T-helper 2 cell treated with Interferon-gamma antibody and Interleukin-4, amounts not matched to agents 5 μg/mL and 100 μg/mL, for 36 hours (primary cell): ENCODE results near the gene C2orf72.
"Not testable (repeated sequence)": the region's sequence is repeated elsewhere in the genome, so short reads cannot be mapped to it uniquely, and the experiment has no call there.

Source experiments
- DNase-seq: peaks from one replicate; pipeline ENCODE4 v3.0.0; 2021; ENCODE audit warnings: low spot score
- H3K27ac Mint-ChIP-seq: one replicate; pipeline ENCODE4 v1.8.0; 2021; ENCODE audit warnings: mild to moderate bottlenecking, mixed read lengths
- H3K27me3 Mint-ChIP-seq: one replicate; pipeline ENCODE4 v1.8.0; 2021; ENCODE audit warnings: low read depth, mixed read lengths
- H3K36me3 Mint-ChIP-seq: one replicate; pipeline ENCODE4 v1.8.0; 2021; ENCODE audit warnings: low read depth, mixed read lengths
- H3K4me1 Mint-ChIP-seq: one replicate; pipeline ENCODE4 v1.8.0; 2021; ENCODE audit warnings: low read depth, mixed read lengths
- H3K4me3 Mint-ChIP-seq: one replicate; pipeline ENCODE4 v1.8.0; 2022; ENCODE audit warnings: mild to moderate bottlenecking, moderate library complexity, mixed read lengths
- H3K9me3 Mint-ChIP-seq: one replicate; pipeline ENCODE4 v1.8.0; 2021; ENCODE audit warnings: mixed read lengths

The C2orf72 gene

DNA sequence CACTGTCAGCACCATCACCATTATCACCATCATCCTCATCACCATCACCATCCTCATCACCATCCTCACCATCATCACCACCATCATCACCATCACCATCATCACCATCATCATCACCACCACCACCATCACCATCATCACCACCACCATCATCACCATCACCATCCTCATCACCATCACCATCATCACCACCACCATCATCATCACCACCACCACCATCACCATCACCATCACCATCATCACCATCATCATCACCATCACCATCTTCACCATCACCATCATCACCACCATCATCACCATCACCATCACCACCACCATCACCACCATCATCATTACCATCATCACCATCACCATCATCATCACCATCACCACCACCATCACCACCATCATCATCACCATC is 32.4 kb upstream of the C2orf72 start:
- H3K36me3 Mint-ChIP-seq, DNase-seq, H3K4me1 Mint-ChIP-seq, H3K27ac Mint-ChIP-seq, H3K4me3 Mint-ChIP-seq: not testable (repeated sequence)
- H3K9me3 Mint-ChIP-seq: peaks cover 10% of the 10 kb centered on the region
- H3K27me3 Mint-ChIP-seq: peaks cover 22% of the 10 kb centered on the region

DNA sequence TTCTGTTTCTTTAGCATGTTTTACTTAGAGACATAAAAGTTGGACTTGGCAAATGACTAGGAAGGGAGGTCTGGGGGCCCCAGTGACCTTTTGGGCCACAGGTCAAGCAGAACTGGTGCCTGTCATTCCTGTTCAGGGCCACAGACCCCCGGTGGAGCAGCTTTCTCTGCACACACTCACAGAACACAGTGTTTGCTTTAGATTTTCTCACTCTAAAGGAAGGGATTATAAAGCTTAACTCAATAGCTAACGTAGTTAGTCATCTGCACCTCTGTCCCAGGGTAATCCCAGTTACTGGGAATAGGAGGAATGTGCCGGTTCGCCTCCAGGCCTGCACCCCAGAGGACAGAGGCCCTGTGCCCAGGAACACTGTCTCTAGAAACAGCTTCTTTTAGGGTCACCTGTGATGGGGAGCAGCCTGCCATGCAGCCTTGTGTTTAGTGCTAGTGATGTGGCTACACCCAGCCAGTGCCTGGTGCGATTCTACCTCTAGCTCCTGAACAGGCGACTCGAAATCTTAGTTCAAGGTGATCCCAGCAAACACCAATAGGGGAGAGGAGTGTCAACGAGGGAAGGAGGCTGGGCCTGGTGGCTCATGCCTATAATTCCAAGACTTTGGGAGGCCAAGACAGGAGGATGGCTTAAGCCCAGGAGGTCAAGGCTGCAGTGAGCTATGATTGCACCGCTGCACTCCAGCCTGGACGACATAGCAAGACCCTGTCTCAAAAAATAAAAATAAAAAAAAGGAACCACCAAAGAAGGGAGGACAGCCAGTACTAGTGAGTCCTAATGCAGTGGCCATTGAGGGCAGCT is 29.8 kb upstream of the C2orf72 start:
- no peak overlapping the region for H3K4me3 Mint-ChIP-seq
- peaks cover 2% of the 10 kb centered on the region for H3K36me3 Mint-ChIP-seq
- H3K27me3 Mint-ChIP-seq: peaks cover 9% of the 10 kb centered on the region
- no peak for DNase-seq
- H3K27ac Mint-ChIP-seq: no peak overlapping the region
- H3K4me1 Mint-ChIP-seq: no peaks in the 10 kb centered on the region
- peaks cover 10% of the 10 kb centered on the region for H3K9me3 Mint-ChIP-seq

DNA sequence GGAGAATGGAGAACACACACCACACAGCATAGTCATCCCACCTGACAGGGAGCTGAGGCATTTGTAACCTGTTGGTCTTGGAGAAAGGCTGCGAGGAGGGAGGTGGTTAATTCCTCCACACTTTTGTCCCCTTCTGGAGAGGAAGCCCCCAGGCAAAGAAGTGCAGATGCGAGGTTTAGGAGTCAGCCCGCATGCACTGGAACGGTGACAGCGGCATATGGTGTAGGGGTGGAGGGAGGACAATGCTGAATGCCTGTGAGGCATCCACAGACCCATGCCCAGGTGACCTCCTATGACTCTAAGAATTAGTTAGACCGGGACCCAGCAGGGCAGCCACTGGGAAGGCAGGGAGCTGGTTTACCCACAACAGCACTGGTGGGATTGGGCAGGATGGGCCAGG is 29.2 kb upstream of the C2orf72 start:
- peaks cover 5% of the 10 kb centered on the region for H3K27me3 Mint-ChIP-seq
- peaks cover 10% of the 10 kb centered on the region for H3K9me3 Mint-ChIP-seq
- H3K4me1 Mint-ChIP-seq: no peaks in the 10 kb centered on the region
- H3K27ac Mint-ChIP-seq: no peak overlapping the region
- DNase-seq: no peak
- H3K4me3 Mint-ChIP-seq: no peak overlapping the region
- peaks cover 2% of the 10 kb centered on the region for H3K36me3 Mint-ChIP-seq

DNA sequence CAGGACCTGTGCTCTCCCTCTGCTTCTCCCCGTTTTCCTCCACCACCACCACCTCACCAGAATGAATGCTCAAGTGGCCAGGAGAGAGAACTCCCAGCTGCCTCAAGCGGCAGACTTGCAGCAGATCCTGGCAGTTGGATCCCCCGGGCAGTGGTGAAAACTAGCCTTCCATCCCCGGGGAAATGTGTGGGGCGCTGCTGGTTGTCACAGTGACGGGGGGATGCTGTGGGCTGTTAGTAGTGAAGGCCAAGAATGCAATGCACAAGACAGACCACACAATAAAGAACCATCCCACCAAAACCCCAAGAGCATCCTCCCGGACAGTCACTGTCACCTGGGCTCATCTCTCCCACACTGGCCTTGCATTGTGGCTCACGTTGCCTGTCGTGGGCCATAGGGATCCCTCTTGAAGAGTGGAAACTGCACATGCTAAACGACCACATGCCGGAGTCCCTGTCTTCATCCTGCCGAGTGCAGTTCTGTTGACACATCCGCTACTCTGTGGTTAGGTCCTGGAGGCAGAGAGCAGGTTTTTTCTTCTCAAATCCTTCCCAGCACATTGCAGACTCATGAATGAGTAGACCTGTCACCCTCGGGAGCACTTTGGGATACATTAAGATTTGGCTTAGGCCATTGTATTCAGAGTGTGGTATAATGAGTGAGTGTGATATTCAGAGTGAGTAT is 27.9 kb upstream of the C2orf72 start:
- H3K4me3 Mint-ChIP-seq: no peak overlapping the region
- peaks cover 10% of the 10 kb centered on the region for H3K9me3 Mint-ChIP-seq
- peaks cover 4% of the 10 kb centered on the region for H3K27me3 Mint-ChIP-seq
- no peak for DNase-seq
- H3K4me1 Mint-ChIP-seq: no peaks in the 10 kb centered on the region
- no peak overlapping the region for H3K27ac Mint-ChIP-seq
- peaks cover 2% of the 10 kb centered on the region for H3K36me3 Mint-ChIP-seq

DNA sequence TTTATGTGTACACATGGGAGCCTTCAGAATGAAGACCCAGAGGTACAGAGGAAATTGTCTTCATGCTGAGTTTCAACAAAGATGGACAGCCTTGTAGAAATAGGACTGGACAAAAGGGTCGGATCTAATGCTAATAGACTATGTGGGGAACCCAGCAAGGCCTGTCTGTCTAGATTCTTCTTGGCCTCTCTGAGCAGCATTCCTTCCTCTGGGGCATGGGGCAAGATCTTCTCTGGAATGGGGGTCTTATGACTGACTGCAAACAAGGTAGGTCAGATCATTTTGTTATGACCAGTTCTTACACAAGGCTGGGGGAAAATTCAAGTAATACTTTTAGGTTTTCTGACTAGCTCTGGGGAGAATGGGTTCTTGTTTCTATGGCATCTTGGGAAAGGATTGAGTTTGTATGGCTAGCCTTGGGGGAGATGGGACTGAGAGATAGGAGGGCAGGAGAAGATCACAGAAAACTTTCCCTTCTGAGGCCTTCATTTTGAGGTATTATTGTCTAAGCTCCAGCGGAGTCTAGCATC is 27.1 kb upstream of the C2orf72 start:
- H3K4me3 Mint-ChIP-seq: no peak overlapping the region
- peaks cover 2% of the 10 kb centered on the region for H3K36me3 Mint-ChIP-seq
- H3K27ac Mint-ChIP-seq: no peak overlapping the region
- peaks cover 8% of the 10 kb centered on the region for H3K27me3 Mint-ChIP-seq
- H3K4me1 Mint-ChIP-seq: no peaks in the 10 kb centered on the region
- DNase-seq: no peak
- H3K9me3 Mint-ChIP-seq: peaks cover 4% of the 10 kb centered on the region

DNA sequence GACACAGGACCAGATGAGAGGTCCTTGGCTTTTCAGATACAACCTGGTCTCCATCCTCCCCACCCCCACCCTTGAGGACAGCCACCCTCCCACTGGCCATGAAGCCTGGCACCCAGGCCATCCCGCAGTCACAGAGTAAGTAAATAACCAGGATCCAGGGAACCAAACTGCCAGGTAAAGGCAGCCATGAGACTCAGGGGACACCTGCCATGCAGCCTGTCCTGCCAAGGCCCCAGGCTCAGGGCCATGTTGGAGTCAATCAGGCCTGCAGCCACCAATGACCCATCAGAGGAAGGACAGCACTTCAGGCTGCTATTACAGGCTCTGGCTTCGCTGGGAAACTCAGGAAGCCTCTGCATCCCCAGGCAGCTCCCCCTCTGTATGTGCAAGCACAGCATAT is 25.8 kb upstream of the C2orf72 start:
- Mint-ChIP-seq H3K36me3 (no peaks in the 10 kb centered on the region), H3K9me3 (no peaks in the 10 kb centered on the region), H3K27ac (no peak overlapping the region), H3K4me3 (no peak overlapping the region), H3K4me1 (no peaks in the 10 kb centered on the region), H3K27me3 (peaks cover 8% of the 10 kb centered on the region)
- DNase-seq: no peak

DNA sequence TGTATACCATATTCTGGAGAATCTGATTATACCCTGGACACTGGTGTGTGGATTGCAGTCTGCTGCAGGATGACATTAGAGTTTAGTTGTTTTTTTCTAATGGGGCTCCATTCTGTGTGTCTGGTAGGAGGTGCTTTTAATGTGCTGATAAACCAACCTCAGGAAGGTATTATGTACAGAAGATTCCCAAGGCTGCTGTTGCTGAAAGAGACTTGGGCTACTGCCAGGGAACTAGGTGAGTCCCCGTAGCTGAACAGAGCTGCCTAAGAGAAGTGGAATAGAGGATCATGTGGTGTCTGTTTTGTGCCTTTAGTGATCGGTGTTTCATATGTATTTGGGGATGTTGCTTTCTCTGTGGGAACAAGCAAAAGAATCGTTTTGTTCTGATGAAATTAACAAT is 24.9 kb upstream of the C2orf72 start:
- H3K9me3 Mint-ChIP-seq: no peaks in the 10 kb centered on the region
- H3K27ac Mint-ChIP-seq: no peak overlapping the region
- no peak for DNase-seq
- peaks cover 15% of the 10 kb centered on the region for H3K27me3 Mint-ChIP-seq
- H3K4me1 Mint-ChIP-seq: no peaks in the 10 kb centered on the region
- H3K4me3 Mint-ChIP-seq: no peak overlapping the region
- no peaks in the 10 kb centered on the region for H3K36me3 Mint-ChIP-seq

DNA sequence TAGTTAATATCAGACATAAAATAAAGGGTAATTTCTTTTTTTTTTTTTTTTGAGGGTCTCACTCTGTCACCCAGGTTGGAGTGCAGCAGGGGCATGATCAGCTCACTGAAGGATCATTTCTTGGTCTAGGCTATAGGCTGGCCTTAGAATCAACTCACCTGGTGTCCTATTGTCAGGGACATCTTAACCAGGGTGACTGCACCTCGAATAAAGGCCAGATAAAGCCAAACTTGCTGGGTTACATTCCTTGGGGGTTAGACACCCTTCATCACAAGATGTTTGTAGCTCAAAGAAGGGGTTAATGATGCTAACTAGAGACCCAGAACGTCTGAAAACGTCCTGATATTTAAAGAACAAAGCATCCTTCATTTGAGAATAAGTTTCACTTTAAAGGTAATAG is 23.5 kb upstream of the C2orf72 start:
- Mint-ChIP-seq H3K27me3 (peaks cover 19% of the 10 kb centered on the region), H3K4me3 (no peak overlapping the region), H3K9me3 (no peaks in the 10 kb centered on the region), H3K36me3 (no peaks in the 10 kb centered on the region), H3K27ac (no peak overlapping the region), H3K4me1 (no peaks in the 10 kb centered on the region)
- DNase-seq: no peak

DNA sequence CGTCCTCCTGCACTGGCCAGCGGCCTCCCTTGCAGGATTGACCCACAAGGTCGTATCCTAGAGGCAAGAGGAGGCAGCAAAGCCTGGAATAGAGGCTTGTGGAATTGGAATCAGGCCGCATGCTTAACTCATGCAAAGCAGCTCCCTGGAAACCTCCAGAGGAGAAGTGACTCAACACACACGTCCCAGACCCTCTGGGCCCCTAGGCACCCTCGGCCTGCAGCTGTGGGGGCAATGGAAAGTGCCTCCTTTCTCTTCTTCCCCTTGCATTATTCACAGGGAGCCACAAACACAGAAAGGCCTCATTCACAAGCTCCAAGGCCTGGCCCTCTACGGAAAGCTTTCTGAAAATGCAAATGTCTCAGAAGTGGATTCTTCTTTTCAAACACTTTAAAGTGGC is 21.8 kb upstream of the C2orf72 start:
- H3K27ac Mint-ChIP-seq: no peak overlapping the region
- DNase-seq: no peak
- H3K4me3 Mint-ChIP-seq: no peak overlapping the region
- no peaks in the 10 kb centered on the region for H3K36me3 Mint-ChIP-seq
- no peaks in the 10 kb centered on the region for H3K9me3 Mint-ChIP-seq
- no peaks in the 10 kb centered on the region for H3K4me1 Mint-ChIP-seq
- H3K27me3 Mint-ChIP-seq: peaks cover 19% of the 10 kb centered on the region

DNA sequence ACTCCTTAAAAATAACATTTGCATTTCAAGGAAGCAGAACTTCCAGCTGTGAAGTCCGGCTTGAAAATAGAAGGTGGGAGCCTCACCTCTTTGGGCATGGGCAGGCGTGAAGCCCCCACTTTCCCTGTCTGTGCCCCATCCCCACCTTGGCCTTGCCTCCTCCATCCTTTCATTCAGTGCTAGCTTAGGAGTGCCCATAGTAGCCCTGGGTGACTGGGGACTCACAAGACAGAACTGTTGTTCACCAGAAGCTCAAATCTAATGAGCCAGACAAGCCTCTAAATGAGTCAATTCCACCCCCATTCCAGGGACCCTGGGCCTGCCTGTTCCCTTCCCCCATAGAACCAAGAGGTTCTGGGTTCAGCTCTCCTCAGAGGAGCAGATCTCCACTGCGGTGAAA is 21.4 kb upstream of the C2orf72 start:
- Mint-ChIP-seq H3K9me3 (no peaks in the 10 kb centered on the region), H3K27me3 (peaks cover 22% of the 10 kb centered on the region), H3K36me3 (no peaks in the 10 kb centered on the region), H3K4me1 (no peaks in the 10 kb centered on the region), H3K27ac (no peak overlapping the region), H3K4me3 (no peak overlapping the region)
- DNase-seq: no peak

DNA sequence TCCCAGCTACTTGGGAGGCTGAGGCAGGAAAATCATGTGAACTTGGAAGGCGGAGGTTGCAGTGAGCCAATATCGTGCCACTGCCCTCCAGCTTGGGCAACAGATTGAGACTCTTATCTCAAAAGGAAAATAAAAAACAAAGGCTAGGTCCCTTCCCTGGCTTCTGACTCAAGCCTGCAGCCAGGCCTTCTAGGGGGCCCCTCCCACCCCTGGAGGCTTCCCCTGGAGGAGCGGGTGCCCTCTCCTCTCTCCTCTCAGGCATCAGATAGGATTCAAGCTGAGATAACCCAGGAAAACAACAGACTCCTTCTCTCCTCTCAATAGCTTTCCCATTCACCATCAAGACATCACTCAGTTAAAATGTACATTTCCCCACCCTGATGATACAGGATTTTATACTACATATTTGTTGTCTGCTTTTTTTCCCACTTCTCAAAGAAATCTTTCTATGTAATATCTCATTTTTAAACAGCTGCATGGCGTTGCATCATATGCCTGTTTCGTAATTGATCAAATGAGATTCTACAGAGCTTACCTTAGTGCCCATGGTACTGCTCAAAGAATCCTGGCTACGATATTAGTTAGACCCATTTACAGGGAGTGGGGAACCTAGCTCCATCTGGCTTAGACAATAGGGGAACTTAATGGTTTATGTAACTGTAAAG is 20.6 kb upstream of the C2orf72 start:
- H3K27ac Mint-ChIP-seq: no peak overlapping the region
- no peaks in the 10 kb centered on the region for H3K9me3 Mint-ChIP-seq
- no peaks in the 10 kb centered on the region for H3K4me1 Mint-ChIP-seq
- no peak overlapping the region for H3K4me3 Mint-ChIP-seq
- H3K27me3 Mint-ChIP-seq: peaks cover 27% of the 10 kb centered on the region
- no peak for DNase-seq
- no peaks in the 10 kb centered on the region for H3K36me3 Mint-ChIP-seq

DNA sequence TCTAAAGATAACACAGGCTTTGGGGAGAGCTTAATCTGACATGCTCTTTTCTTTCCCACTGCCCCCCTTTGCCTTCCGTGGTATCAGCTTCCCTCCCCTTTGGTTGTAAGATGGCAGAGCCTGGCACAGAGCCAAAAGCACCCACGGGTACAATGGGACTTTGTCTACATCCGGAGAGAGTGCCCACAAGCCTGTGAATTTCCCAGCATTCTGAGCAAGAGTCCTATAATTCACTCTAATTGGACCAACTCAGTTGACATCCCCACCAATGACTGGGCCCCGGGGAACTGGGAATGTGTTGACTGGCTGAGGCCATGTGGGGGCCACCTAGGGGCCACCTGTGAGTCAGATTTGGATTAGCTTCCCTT is 20.1 kb upstream of the C2orf72 start:
- Mint-ChIP-seq H3K9me3 (no peaks in the 10 kb centered on the region), H3K27me3 (peaks cover 25% of the 10 kb centered on the region), H3K27ac (no peak overlapping the region), H3K36me3 (no peaks in the 10 kb centered on the region), H3K4me3 (no peak overlapping the region), H3K4me1 (no peaks in the 10 kb centered on the region)
- no peak for DNase-seq

DNA sequence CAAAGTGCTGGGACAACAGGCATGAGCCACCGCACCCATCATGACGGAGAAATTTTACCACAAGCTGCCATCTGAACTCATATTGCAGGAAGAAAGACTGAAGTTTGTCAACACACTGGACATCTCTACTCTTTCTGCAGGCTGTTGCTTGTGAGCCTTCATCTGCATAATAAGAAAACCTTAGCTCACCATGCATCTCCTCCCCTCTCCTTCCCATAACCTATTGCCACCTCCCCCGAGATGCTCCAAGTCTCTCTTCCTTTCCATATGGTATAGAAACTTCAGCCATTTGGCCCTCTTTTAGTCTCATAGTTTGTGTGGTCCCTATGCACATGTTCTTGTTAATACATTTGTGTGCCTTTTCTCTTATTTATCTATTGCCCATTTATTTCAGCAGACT is 19.1 kb upstream of the C2orf72 start:
- Mint-ChIP-seq H3K36me3 (no peaks in the 10 kb centered on the region), H3K4me3 (no peak overlapping the region), H3K27ac (no peak overlapping the region), H3K9me3 (no peaks in the 10 kb centered on the region), H3K4me1 (no peaks in the 10 kb centered on the region), H3K27me3 (peaks cover 25% of the 10 kb centered on the region)
- DNase-seq: no peak

DNA sequence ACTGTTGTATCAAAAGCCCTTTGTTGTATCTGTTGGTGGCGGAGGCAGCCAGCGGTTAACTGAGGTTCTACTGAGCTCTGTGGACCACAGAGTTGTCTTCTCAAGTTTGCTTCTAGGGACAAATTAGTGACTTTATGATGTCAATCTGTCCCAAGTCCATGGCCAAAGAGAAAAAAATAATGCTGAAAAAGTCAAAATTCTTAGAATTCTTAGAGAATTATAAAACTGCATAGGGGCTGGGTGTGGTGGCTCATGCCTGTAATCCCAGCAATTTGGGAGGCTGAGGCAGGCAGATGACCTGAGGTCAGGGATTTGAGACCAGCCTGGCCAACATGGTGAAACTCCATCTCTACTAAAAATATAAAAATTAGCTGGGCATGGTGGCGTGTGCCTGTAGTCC is 12.3 kb upstream of the C2orf72 start:
- H3K27ac Mint-ChIP-seq: not testable (repeated sequence)
- H3K27me3 Mint-ChIP-seq: peaks cover 20% of the 10 kb centered on the region

More for the DNA sequence above, 12.3 kb upstream of the C2orf72 start:
- not testable (repeated sequence) for H3K9me3 Mint-ChIP-seq, H3K4me1 Mint-ChIP-seq, H3K36me3 Mint-ChIP-seq, H3K4me3 Mint-ChIP-seq, DNase-seq
